T-helper 1 cell treated with Interleukin-12 subunit alpha and Interleukin-12 subunit beta and Interleukin-4 antibody, amounts not matched to agents 30 μg/mL and 1 μg/mL, for 36 hours (primary cell): ENCODE results near the gene DCST2.

Source experiments
- H3K27ac Mint-ChIP-seq: one replicate; pipeline ENCODE4 v1.8.0; 2021; ENCODE audit warnings: mild to moderate bottlenecking, mixed read lengths
- H3K27me3 Mint-ChIP-seq: one replicate; pipeline ENCODE4 v1.8.0; 2021; ENCODE audit warnings: low read depth, mixed read lengths
- H3K36me3 Mint-ChIP-seq: one replicate; pipeline ENCODE4 v1.8.0; 2021; ENCODE audit warnings: low read depth, mixed read lengths
- H3K4me1 Mint-ChIP-seq: one replicate; pipeline ENCODE4 v1.8.0; 2021; ENCODE audit warnings: low read depth, mixed read lengths
- H3K4me3 Mint-ChIP-seq: one replicate; pipeline ENCODE4 v1.8.0; 2021; ENCODE audit warnings: mild to moderate bottlenecking, moderate library complexity, mixed read lengths
- H3K9me3 Mint-ChIP-seq: one replicate; pipeline ENCODE4 v1.8.0; 2021; ENCODE audit warnings: mixed read lengths

DCST2 gene

DNA sequence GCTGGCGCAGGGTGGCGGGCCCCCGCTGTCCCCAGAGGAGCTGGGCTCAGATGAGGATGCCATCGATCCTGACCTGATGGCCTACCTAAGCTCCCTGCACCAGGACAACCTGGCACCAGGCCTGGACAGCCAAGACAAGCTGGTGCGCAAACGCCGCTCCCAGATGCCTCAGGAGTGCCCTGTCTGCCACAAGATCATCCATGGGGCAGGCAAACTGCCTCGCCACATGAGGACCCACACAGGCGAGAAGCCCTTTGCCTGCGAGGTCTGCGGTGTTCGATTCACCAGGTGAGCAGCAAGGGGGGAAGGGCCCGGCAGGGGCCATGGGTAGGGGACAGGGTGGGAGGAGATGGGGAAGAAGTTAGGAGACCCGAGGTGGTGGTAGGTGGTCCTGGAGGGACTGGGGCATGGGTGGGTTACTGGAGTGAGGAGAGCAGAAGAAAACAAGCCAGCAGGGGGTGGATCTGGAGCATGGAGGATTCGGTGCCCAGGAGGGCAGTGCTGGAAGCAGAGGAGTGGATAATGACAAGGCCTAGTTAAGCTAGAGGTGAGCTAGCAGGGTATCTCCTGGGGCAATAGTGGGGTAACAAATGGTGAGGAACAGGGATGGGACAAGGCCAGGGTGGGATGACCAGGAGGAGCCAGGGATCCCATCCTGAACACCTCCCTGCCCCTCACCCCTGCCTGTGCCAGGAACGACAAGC lies 17.9 kb downstream of the DCST2 start:
- Mint-ChIP-seq H3K27ac (peak overlapping the region; percentile 86), H3K4me3 (peak overlapping the region; percentile 68), H3K36me3 (peaks cover 45% of the 10 kb centered on the region), H3K27me3 (no peaks in the 10 kb centered on the region), H3K9me3 (no peaks in the 10 kb centered on the region), H3K4me1 (peaks cover 60% of the 10 kb centered on the region)

DNA sequence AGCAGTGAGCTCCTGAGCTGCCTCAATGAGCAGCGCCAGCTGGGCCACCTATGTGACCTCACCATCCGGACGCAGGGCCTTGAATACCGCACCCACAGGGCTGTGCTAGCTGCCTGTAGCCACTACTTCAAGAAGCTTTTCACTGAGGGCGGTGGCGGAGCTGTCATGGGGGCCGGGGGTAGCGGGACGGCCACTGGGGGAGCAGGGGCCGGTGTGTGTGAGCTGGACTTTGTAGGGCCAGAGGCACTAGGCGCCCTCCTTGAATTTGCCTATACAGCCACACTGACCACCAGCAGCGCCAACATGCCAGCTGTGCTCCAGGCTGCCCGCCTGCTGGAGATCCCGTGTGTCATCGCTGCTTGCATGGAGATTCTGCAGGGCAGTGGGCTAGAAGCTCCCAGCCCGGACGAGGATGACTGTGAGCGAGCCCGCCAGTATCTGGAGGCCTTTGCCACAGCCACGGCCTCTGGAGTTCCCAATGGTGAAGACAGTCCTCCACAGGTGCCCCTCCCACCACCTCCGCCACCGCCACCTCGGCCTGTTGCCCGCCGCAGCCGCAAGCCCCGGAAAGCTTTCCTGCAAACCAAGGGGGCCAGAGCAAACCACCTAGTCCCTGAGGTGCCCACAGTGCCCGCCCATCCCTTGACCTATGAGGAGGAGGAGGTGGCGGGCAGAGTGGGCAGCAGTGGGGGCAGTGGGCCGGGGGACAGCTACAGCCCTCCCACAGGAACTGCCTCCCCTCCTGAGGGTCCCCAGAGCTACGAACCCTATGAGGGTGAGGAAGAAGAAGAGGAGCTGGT lies 18.7 kb downstream of the DCST2 start:
- no peaks in the 10 kb centered on the region for H3K9me3 Mint-ChIP-seq
- no peak overlapping the region for H3K4me3 Mint-ChIP-seq
- peaks cover 64% of the 10 kb centered on the region for H3K4me1 Mint-ChIP-seq
- peaks cover 45% of the 10 kb centered on the region for H3K36me3 Mint-ChIP-seq
- no peaks in the 10 kb centered on the region for H3K27me3 Mint-ChIP-seq
- H3K27ac Mint-ChIP-seq = no peak overlapping the region

DNA sequence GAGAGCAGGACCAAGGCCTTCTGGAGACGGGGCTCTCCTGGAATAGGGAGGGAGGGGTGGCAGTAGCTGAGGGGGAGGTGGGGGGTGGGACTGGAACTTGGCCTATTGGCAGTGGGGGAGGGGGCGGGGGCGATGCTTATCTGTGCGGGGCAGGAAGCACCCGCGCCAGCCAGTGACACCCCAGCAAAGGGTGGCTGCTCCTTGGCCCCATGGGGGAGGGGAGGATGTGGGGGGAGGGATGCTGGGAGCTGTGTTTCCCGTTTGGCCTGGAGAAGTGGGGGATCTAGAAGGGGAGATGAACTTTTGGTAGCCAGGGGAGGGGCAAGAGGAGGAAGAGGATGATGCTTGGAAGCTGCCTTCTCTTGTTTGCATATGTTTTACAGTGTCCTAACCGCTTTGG lies 19.9 kb downstream of the DCST2 start:
- peak overlapping the region; percentile 88 for H3K27ac Mint-ChIP-seq

DNA sequence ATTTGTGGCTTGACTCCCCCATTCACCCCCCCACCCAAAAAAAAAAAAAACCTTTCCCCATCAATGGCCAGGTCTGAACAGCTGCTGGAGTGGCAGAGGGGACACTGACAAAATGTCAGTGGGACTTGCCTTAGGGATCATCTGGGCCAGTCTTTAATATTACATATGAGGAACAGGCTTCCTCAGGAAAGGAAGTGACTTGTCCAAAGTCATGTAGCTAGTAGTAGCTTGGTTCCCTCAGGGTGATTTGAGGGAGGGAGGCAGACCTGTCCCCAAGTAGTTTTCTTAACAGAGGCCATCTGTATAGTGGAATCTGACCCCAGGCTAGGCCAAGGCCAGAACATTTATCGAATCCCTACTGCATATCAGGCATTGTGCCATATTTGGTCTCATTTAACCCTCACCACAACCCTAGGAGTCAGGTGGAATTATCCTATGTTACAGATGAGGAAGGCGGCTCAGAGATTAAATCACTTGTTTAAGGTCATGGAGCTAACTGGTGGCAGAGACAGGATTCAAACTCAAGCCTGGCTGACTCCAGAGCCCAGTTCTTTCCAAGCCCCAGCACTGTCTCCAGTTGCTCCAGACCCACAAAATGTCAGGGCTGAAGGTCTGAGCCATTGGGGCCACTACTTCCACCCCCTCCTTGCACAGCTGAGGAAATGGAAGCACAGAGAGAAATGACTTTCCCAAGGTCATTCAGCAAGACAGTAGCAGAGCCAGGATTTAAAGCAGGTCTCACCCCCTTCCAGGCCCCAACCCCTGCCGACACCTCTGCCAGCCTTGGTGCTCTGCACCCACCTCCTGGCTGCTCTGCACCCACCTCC lies 20.6 kb downstream of the DCST2 start:
- H3K36me3 Mint-ChIP-seq = peaks cover 43% of the 10 kb centered on the region
- H3K27ac Mint-ChIP-seq = peak overlapping the region; percentile 88
- H3K4me1 Mint-ChIP-seq = peaks cover 64% of the 10 kb centered on the region
- H3K27me3 Mint-ChIP-seq = no peaks in the 10 kb centered on the region
- peak overlapping the region; percentile 84 for H3K4me3 Mint-ChIP-seq
- no peaks in the 10 kb centered on the region for H3K9me3 Mint-ChIP-seq

More for the DNA sequence above, 19.9 kb downstream of the DCST2 start:
- Mint-ChIP-seq H3K4me1 (peaks cover 61% of the 10 kb centered on the region), H3K27me3 (no peaks in the 10 kb centered on the region), H3K4me3 (peak overlapping the region; percentile 84), H3K9me3 (no peaks in the 10 kb centered on the region), H3K36me3 (peaks cover 45% of the 10 kb centered on the region)

DNA sequence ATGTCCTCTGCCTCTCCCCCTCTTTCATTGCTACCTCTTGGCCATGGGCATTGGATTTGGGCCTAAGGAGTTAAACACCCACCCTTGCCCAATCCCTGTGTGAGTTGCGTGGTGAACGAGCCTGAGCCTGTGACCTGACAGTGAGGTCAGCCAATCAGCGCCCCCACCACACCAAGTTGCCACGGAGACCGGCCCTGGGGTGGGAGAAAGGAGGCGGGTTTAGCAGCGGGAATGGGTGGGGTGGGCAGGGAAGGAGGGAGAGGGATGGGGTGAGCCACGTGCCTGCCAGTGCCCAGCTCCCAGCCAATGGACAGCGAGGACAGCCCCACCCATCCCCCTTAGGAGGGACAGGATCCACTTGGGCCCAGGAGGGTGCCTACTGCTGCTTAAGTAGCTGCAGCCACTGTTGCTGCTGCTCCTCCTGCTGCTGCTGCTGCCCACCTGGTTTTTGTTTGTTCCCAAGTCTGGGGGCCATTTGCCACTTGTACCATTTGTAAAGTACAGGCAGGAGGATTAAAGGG lies 21.5 kb downstream of the DCST2 start:
- Mint-ChIP-seq H3K4me3 (peak overlapping the region; percentile 84), H3K27me3 (no peaks in the 10 kb centered on the region)

DNA sequence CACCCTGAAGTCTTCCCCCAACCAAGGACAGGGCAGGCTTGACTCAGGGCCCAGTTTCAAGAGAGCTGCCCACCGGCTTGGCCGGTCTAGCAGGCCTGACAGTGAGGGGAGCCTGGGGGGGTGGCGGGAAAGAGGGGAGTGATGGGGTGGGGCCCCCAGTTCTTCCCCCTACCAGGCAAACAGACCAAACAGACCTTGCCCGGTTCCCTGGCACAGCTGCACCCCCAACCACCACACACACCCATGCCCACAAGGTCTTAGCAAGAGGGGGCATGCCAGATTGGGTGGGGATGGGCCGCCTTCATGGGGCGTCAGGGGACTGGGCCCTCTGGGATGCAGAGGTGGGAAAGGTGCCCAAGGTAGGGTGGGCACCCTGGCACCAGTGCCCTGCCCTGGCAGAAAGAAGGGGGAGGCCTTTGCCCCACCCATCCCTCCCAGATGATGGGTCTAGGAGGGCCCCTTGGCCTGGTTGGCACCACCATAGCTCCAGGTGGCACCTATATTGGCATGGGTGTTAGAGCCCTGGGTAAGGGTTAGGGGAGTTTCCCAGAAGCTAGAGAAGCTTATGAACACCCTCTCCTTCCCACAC lies 22.1 kb downstream of the DCST2 start:
- Mint-ChIP-seq H3K27me3 (no peaks in the 10 kb centered on the region), H3K36me3 (peaks cover 42% of the 10 kb centered on the region), H3K9me3 (no peaks in the 10 kb centered on the region), H3K4me1 (peaks cover 59% of the 10 kb centered on the region), H3K27ac (peak overlapping the region; percentile 88), H3K4me3 (peak overlapping the region; percentile 98)

More for the DNA sequence above, 21.5 kb downstream of the DCST2 start:
- Mint-ChIP-seq H3K4me1 (peaks cover 60% of the 10 kb centered on the region), H3K36me3 (peaks cover 43% of the 10 kb centered on the region), H3K27ac (peak overlapping the region; percentile 88), H3K9me3 (no peaks in the 10 kb centered on the region)

DNA sequence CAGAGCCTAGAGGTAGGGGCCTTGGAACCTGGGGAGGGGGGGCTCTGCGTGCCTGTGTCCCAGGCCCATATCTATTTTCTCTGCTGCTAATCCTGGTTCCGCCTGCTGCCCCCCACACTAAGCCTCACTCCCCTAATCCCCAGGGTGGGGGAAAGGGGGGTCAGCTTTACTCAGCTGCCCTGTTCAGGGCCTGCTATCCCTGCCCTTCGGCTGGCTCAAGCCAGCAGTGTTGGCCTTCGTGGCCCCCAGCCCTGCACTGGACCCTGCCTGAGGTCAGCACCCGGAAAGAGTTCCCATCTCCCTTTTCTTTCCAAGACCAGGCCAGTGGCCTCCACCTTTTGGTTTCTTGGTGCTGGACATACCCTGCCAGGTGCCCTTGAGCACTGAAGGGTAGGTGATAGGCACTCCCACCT lies 22.6 kb downstream of the DCST2 start:
- Mint-ChIP-seq H3K9me3 (no peaks in the 10 kb centered on the region), H3K36me3 (peaks cover 37% of the 10 kb centered on the region), H3K4me3 (peak overlapping the region; percentile 98), H3K27ac (peak overlapping the region; percentile 80), H3K27me3 (no peaks in the 10 kb centered on the region), H3K4me1 (peaks cover 59% of the 10 kb centered on the region)

DNA sequence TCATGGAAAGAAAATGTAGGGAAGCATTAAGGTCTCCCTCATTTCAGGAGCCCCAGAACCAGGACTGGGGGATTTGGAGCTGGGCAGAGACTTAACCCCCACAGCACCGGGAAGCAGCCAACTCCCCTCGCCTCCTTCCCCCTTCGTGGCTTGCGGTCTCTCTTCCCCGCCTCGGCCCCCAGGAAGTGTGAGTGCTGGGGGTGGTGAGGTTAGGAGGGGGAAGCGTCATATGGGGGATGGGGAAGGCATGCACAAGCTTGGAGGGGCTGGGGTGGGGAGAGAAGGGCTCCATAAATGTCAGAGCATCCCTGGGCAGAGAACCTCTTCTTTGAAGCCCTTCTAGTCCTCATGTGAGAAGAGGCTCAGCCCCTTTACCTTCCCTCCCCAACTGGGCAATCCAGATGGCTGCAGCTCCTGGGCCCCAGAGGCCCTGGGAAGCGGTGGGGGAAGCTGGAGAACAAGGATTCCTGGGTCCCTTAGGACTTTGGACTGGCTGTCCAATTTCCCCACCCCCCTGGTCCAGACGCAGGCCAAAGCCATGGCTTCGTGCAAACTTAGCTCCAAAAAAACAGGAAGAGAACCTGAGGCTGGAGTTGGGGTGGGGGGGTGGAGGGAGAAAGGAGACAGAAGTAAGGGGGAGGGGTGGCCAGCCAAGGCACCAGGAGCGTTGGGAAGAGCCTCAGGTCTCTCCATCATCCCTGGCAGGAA lies 23.2 kb downstream of the DCST2 start:
- peaks cover 31% of the 10 kb centered on the region for H3K36me3 Mint-ChIP-seq
- peak overlapping the region; percentile 98 for H3K4me3 Mint-ChIP-seq
- no peaks in the 10 kb centered on the region for H3K9me3 Mint-ChIP-seq
- no peaks in the 10 kb centered on the region for H3K27me3 Mint-ChIP-seq
- H3K27ac Mint-ChIP-seq = peak overlapping the region; percentile 97
- peaks cover 59% of the 10 kb centered on the region for H3K4me1 Mint-ChIP-seq

DNA sequence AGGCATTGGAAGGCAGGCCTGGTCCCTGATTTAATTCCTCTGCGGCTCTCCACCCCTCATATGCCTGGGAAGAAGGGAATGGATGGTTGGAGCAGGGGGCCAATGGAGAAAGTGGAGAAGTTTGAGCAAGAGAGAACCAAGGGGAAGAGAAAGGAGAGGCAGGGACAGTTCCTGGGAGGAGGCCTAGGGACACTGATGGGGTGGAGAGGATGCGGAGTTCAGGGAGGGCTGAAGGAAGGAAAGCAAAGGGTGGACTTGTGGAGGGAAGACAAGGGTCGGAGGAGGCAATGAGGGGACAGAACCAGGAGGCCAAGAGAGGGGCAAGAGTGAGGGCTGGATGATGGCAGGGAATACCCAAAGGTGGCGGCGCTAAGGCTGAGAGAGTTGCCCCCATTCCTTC lies 23.8 kb downstream of the DCST2 start:
- Mint-ChIP-seq H3K4me1 (peaks cover 62% of the 10 kb centered on the region), H3K4me3 (peak overlapping the region; percentile 98), H3K27me3 (no peaks in the 10 kb centered on the region), H3K9me3 (no peaks in the 10 kb centered on the region), H3K27ac (peak overlapping the region; percentile 97), H3K36me3 (peaks cover 31% of the 10 kb centered on the region)

DNA sequence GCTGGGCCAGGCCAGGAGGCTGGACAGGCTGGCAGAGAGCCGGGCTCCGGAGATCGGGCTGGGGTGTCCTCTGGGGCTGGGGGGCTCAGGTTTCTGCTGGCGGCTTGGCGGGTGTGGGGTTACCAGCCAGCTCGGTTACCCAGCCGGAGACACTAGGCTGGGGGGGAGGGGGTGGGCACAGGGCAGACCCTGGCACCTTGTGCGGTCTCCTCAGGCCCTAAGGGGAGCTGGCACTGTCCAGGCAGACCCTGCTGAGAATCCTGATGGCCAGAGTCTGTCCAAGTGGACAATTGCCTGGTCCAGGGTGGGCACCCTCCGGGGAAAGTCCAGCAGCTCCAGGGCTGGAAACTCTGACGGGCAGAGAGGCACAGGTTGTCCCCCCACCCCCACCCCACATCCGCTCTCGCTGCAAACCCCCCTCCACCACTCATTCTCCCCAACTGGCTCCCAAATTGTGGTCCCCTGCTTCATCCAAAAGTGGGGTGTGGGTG lies 24.3 kb downstream of the DCST2 start:
- Mint-ChIP-seq H3K36me3 (peaks cover 29% of the 10 kb centered on the region), H3K27me3 (no peaks in the 10 kb centered on the region), H3K9me3 (no peaks in the 10 kb centered on the region), H3K4me1 (peaks cover 64% of the 10 kb centered on the region), H3K27ac (peak overlapping the region; percentile 97), H3K4me3 (peak overlapping the region; percentile 98)

DNA sequence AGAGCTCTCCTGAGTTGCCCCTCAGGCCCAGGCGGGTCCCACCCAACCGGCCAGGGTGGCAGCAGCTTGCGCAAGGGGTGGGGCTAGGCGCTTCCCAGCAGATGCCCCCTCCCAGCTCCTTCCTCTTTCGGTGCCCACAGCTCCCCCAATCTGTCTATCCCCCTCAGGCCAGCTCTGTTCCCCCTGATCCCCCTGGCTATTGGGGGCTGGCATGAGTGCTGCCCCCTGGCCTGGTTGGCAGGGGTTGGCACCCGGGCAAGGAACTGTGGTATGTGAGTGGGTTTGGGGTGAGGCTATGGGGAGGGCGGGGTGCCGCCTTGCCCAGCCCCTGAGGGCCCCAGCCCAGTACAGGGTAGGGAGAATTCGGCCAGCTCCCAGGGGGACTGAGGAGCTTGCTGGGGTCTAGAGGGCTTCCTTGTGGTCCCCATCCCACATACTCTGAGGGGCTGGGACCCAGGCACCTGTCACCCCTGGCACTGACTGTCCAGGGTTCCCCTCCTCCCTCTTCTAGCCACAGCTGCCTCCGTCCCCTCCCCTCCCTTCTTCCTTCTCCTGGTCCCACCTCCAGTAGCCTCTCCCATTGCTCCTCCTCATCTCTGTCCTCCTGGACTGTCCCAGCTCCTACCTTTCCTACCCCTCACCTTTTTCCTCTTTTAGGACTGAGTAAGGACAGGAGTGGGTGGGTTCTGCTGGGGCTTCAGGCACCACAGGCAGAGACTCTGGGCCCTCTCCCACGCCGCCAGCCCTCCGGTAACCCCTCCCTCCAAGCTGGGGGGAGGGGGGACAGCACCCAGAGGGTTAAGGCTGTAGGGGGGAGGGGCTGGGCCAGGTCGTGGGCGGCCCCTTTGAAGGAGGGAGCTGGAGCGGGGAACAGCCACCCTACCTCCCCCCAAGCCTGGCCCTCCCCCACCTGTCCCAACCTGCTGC lies 25.3 kb downstream of the DCST2 start:
- H3K27ac Mint-ChIP-seq = peak overlapping the region; percentile 97
- peaks cover 61% of the 10 kb centered on the region for H3K4me1 Mint-ChIP-seq
- peak overlapping the region; percentile 98 for H3K4me3 Mint-ChIP-seq
- peaks cover 25% of the 10 kb centered on the region for H3K36me3 Mint-ChIP-seq
- H3K27me3 Mint-ChIP-seq = no peaks in the 10 kb centered on the region
- H3K9me3 Mint-ChIP-seq = no peaks in the 10 kb centered on the region

DNA sequence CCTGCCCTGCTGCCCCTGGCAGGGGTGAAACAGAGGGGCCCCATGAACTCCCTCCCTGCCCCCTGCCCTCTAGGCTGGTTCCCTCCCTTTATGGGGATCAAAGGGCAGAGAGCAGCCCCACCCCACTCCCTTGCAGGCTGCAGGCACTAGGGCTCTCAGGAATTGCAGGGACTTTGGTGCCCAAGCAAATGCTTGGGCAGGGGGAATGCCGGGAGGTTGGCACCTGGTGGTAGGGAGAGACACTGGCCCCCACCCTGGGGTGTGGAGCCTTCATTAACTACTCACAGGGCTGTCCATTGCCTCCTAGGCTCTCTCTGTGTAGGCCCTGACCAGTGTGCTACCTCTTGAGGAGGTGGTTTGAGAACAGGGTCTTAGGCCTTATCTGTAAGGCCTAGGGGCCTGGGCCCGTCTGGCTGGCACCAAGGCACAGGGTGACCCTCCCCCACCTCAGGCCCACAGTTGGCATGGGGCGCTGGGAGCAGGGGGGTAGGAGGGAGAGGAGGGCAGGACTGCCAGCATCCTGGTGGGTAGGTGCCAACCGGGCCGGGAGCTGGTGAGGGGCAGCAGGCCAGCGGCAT lies 26.2 kb downstream of the DCST2 start:
- peak overlapping the region; percentile 81 for H3K4me3 Mint-ChIP-seq
- peak overlapping the region; percentile 96 for H3K27ac Mint-ChIP-seq
- H3K27me3 Mint-ChIP-seq = no peaks in the 10 kb centered on the region
- H3K4me1 Mint-ChIP-seq = peaks cover 52% of the 10 kb centered on the region
- peaks cover 19% of the 10 kb centered on the region for H3K36me3 Mint-ChIP-seq
- no peaks in the 10 kb centered on the region for H3K9me3 Mint-ChIP-seq
